SU-DHL-6 (cell line): Measurements from ENCODE around the gene CDH24.

ENCODE experiments used
- H2AFZ ChIP-seq: fragments of 200-600 bp; sonication (generic); 2 replicates; pipeline ENCODE4 v1.6.1; 2014; ENCODE audit warnings: low read depth, mild to moderate bottlenecking, moderate library complexity, mixed read lengths, antibody characterized with exemption, low read length; ENCODE audit not compliant: severe bottlenecking
- H3F3A ChIP-seq: fragments of 200-600 bp; shearing (Covaris generic); 2 replicates; pipeline ENCODE4 v1.6.0; 2016; ENCODE audit warnings: antibody characterized with exemption, mild to moderate bottlenecking; ENCODE audit not compliant: insufficient read depth
- H3K27ac ChIP-seq: fragments of 200-600 bp; sonication (generic); 2 replicates; pipeline ENCODE4 v1.5.1; 2016; ENCODE audit warnings: low read depth, mild to moderate bottlenecking, low read length, moderate library complexity, mixed read lengths
- H3K27me3 ChIP-seq: fragments of 200-600 bp; sonication (generic), shearing (Covaris generic); 2 replicates; pipeline ENCODE4 v1.6.0; 2014; ENCODE audit warnings: mild to moderate bottlenecking, low read length
- H3K36me3 ChIP-seq: fragments of 200-600 bp; sonication (generic); 2 replicates; pipeline ENCODE4 v1.6.1; 2014; ENCODE audit warnings: mild to moderate bottlenecking, low read length, mixed read lengths
- H3K4me2 ChIP-seq: fragments of 300-600, 200-600 bp; shearing (Covaris generic), sonication (generic); 2 replicates; pipeline ENCODE4 v1.6.0; 2014; ENCODE audit warnings: low read length, low read depth, mild to moderate bottlenecking; ENCODE audit not compliant: poor library complexity, severe bottlenecking
- H3K4me3 ChIP-seq: fragments of 200-600 bp; sonication (generic); 2 replicates; pipeline ENCODE4 v1.5.1; 2014; ENCODE audit warnings: antibody characterized with exemption, low read length, mild to moderate bottlenecking, mixed read lengths; ENCODE audit not compliant: insufficient read depth, poor library complexity, severe bottlenecking
- H3K79me2 ChIP-seq: fragments of 200-600 bp; sonication (generic); 2 replicates; pipeline ENCODE4 v1.6.1; 2014; ENCODE audit warnings: mild to moderate bottlenecking, low read length, moderate library complexity; ENCODE audit not compliant: insufficient read depth
- H3K9ac ChIP-seq: fragments of 200-600 bp; sonication (generic); 2 replicates; pipeline ENCODE4 v1.7.0; 2014; ENCODE audit warnings: mild to moderate bottlenecking, low read length
- H3K9me2 ChIP-seq: fragments of 200-600 bp; sonication (generic); replicated peaks from 2 replicates; pipeline ENCODE4 v1.6.1; 2014; ENCODE audit warnings: low read length; ENCODE audit not compliant: insufficient read depth
- H3K9me3 ChIP-seq: fragments of 200-600 bp; sonication (generic); 2 replicates; pipeline ENCODE4 v1.6.1; 2014; ENCODE audit warnings: low read length, mixed read lengths; ENCODE audit not compliant: insufficient read depth
- H4K20me1 ChIP-seq: fragments of 200-600 bp; sonication (generic); 2 replicates; pipeline ENCODE4 v1.6.1; 2014; ENCODE audit warnings: low read depth, mild to moderate bottlenecking, antibody characterized with exemption, low read length, moderate library complexity, mixed read lengths
- CTCF ChIP-seq: fragments of 200-600 bp; sonication (generic); IDR thresholded peaks from one replicate; pipeline ENCODE4 v1.5.1; 2017; ENCODE audit warnings: antibody characterized with exemption, mild to moderate bottlenecking, low read length, moderate library complexity; ENCODE audit not compliant: insufficient read depth, poor library complexity, severe bottlenecking
- EZH2phosphoT487 ChIP-seq: fragments of 200-600 bp; sonication (generic), shearing (Covaris generic); conservative IDR thresholded peaks from 2 replicates; pipeline ENCODE4 v1.6.1; 2018; ENCODE audit warnings: mild to moderate bottlenecking, antibody characterized with exemption, low read length, moderate library complexity, mixed read lengths

The CDH24 gene

DNA sequence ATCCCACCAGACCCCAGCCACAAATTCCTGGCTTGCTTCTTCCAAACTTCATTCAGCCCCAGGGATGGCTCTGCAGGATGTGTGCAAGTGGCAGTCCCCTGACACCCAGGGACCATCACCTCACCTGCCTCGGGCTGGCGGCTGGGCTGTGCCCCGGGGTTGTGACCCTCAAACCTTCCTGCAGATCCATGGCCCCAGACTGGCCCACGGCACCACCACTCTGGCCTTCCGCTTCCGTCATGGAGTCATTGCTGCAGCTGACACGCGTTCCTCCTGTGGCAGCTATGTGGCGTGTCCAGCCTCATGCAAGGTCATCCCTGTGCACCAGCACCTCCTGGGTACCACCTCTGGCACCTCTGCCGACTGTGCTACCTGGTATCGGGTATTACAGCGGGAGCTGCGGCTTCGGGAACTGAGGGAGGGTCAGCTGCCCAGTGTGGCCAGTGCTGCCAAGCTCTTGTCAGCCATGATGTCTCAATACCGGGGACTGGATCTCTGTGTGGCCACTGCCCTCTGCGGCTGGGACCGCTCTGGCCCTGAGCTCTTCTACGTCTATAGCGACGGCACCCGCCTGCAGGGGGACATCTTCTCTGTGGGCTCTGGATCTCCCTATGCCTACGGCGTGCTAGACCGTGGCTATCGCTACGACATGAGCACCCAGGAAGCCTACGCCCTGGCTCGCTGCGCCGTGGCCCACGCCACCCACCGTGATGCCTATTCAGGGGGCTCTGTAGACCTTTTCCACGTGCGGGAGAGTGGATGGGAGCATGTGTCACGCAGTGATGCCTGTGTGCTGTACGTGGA is 15.0 kb downstream of the CDH24 start, which contains the start of gene PSMB11:
PSMB11 (plus strand) TSS at position 51 of the 804 bp plus-strand sequence; CDS start at position 65, 14 bp downstream.
- H2AFZ ChIP-seq: no peak within 1 kb of the TSS
- H3K27me3 ChIP-seq: no peaks in the 10 kb centered on the region
- TF ChIP-seq EZH2phosphoT487 (no peak), CTCF (no peak)
- H3K9ac ChIP-seq: no peak within 1 kb of the TSS
- no peak within 1 kb of the TSS for H3K4me2 ChIP-seq
- no peak within 1 kb of the TSS for H3K4me3 ChIP-seq
- H3K9me3 ChIP-seq: no peaks in the 10 kb centered on the region
- no peak within 1 kb of the TSS for H3K27ac ChIP-seq
- H4K20me1 ChIP-seq: no peaks in the 10 kb centered on the region
- no peaks in the 10 kb centered on the region for H3K9me2 ChIP-seq
- no peaks in the 10 kb centered on the region for H3K36me3 ChIP-seq
- no peaks in the 10 kb centered on the region for H3K79me2 ChIP-seq
- H3F3A ChIP-seq: no peaks in the 10 kb centered on the region

DNA sequence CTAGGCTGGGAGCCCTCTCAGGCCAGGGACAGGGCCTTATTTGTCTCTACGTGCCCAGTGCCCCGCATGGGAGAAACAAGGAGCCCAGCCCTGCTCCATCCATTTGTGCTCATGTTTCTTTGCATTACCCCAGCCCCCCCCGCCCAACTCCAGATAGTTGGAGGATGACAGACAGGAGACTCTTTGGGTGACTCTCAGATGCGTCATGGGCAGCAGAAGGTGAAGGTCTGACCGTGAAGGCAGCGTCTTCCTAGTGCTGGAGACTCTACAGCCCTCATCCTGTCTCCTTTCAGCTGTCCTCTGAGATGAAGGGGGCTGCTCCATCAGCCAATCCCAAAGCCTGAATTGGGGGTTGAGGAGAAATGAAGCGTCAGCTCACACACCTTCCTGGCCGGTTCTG is 15.6 kb downstream of the CDH24 start:
- Histone ChIP-seq H4K20me1 (no peaks in the 10 kb centered on the region), H3K4me3 (no peak overlapping the region), H3K9ac (no peak overlapping the region), H3K36me3 (no peaks in the 10 kb centered on the region), H3K9me3 (no peaks in the 10 kb centered on the region), H3K9me2 (no peaks in the 10 kb centered on the region), H3K27ac (no peak overlapping the region), H3K27me3 (no peaks in the 10 kb centered on the region), H3F3A (no peaks in the 10 kb centered on the region), H3K79me2 (no peaks in the 10 kb centered on the region), H3K4me2 (no peak overlapping the region), H2AFZ (no peak overlapping the region)
- TF ChIP-seq CTCF: no peak
- no peak for TF ChIP-seq EZH2phosphoT487

- H3K9ac ChIP-seq: no peak overlapping the region
- no peaks in the 10 kb centered on the region for H3K36me3 ChIP-seq
- no peaks in the 10 kb centered on the region for H3K27me3 ChIP-seq
- H3F3A ChIP-seq: no peaks in the 10 kb centered on the region
- no peaks in the 10 kb centered on the region for H3K9me2 ChIP-seq
- TF ChIP-seq EZH2phosphoT487 (no peak), CTCF (no peak)
- H3K79me2 ChIP-seq: no peaks in the 10 kb centered on the region
- H2AFZ ChIP-seq: no peak overlapping the region
- H3K9me3 ChIP-seq: no peaks in the 10 kb centered on the region
- no peaks in the 10 kb centered on the region for H4K20me1 ChIP-seq
- H3K27ac ChIP-seq: no peak overlapping the region
- no peak overlapping the region for H3K4me3 ChIP-seq
- no peak overlapping the region for H3K4me2 ChIP-seq
Observed at GRCh38 chr14:23040100-23040499, 17.2 kb downstream of the CDH24 start.
